Measurements from ENCODE around the gene BARX1.
"Not testable (repeated sequence)": the region's sequence is repeated elsewhere in the genome, so short reads cannot be mapped to it uniquely, and the experiment has no call there.

BARX1 gene

GRCh38 chr9:93955111-93955980, at the start of gene BARX1:
BARX1 (minus strand) TSS chr9:93955355; CDS start chr9:93955146, 209 bp downstream.
- in situ Hi-C loops (cut with MboI; ENCODE audit: low sequenced_read_pairs): no loop called here

GRCh38 chr9:94002316-94003140, 47.4 kb upstream of the BARX1 start:
- in situ Hi-C loops (cut with MboI; ENCODE audit: low sequenced_read_pairs): no loop called here

GRCh38 chr9:93996863-93997262, 41.7 kb upstream of the BARX1 start:
- in situ Hi-C loops (cut with MboI; ENCODE audit: low sequenced_read_pairs): no loop called here

- in situ Hi-C loops (cut with MboI; ENCODE audit: low sequenced_read_pairs): no loop called here
Measured at GRCh38 chr9:93996367-93996766, 41.2 kb upstream of the BARX1 start.

GRCh38 chr9:93994545-93994944, 39.4 kb upstream of the BARX1 start:
- in situ Hi-C loops (cut with MboI; ENCODE audit: low sequenced_read_pairs): no loop called here

- in situ Hi-C loops (cut with MboI; ENCODE audit: low sequenced_read_pairs): no loop called here
Measured at GRCh38 chr9:93994132-93994531, 39.0 kb upstream of the BARX1 start.

- in situ Hi-C loops (cut with MboI; ENCODE audit: low sequenced_read_pairs): no loop called here
Measured at GRCh38 chr9:93992830-93993229, 37.7 kb upstream of the BARX1 start.

- in situ Hi-C loops (cut with MboI; ENCODE audit: low sequenced_read_pairs): no loop called here
Measured at GRCh38 chr9:93990448-93990847, 35.3 kb upstream of the BARX1 start.

- in situ Hi-C loops (cut with MboI; ENCODE audit: low sequenced_read_pairs): no loop called here
Measured at GRCh38 chr9:93988056-93988455, 32.9 kb upstream of the BARX1 start.

- in situ Hi-C loops (cut with MboI; ENCODE audit: low sequenced_read_pairs): no loop called here
Measured at GRCh38 chr9:93984860-93985259, 29.7 kb upstream of the BARX1 start.

GRCh38 chr9:93983875-93984274, 28.7 kb upstream of the BARX1 start:
- in situ Hi-C loops (cut with MboI; ENCODE audit: low sequenced_read_pairs): no loop called here

- in situ Hi-C loops (cut with MboI; ENCODE audit: low sequenced_read_pairs): no loop called here
Measured at GRCh38 chr9:93979721-93980120, 24.6 kb upstream of the BARX1 start.

- in situ Hi-C loops (cut with MboI; ENCODE audit: low sequenced_read_pairs): no loop called here
Measured at GRCh38 chr9:93978551-93978950, 23.4 kb upstream of the BARX1 start.

GRCh38 chr9:93976973-93977372, 21.8 kb upstream of the BARX1 start:
- in situ Hi-C loops (cut with MboI; ENCODE audit: low sequenced_read_pairs): no loop called here

- in situ Hi-C loops (cut with MboI; ENCODE audit: low sequenced_read_pairs): no loop called here
Measured at GRCh38 chr9:93976081-93976480, 20.9 kb upstream of the BARX1 start.

- in situ Hi-C loops (cut with MboI; ENCODE audit: low sequenced_read_pairs): no loop called here
Measured at GRCh38 chr9:93975262-93975661, 20.1 kb upstream of the BARX1 start.

GRCh38 chr9:93974151-93974550, 19.0 kb upstream of the BARX1 start:
- in situ Hi-C loops (cut with MboI; ENCODE audit: low sequenced_read_pairs): no loop called here

- in situ Hi-C loops (cut with MboI; ENCODE audit: low sequenced_read_pairs): not testable (repeated sequence)
Measured at GRCh38 chr9:93972655-93973054, 17.5 kb upstream of the BARX1 start.

GRCh38 chr9:93969328-93969661, 14.1 kb upstream of the BARX1 start:
- in situ Hi-C loops (cut with MboI; ENCODE audit: low sequenced_read_pairs): no loop called here

- in situ Hi-C loops (cut with MboI; ENCODE audit: low sequenced_read_pairs): no loop called here
Measured at GRCh38 chr9:93968451-93969327, 13.5 kb upstream of the BARX1 start.
